ENCODE data around the gene SOCS1.
A peak's percentile ranks its signal among the peaks of the same experiment; 100 is the strongest.
"Not testable (repeated sequence)": the region's sequence is repeated elsewhere in the genome, so short reads cannot be mapped to it uniquely, and the experiment has no call there.

Gene SOCS1

DNA sequence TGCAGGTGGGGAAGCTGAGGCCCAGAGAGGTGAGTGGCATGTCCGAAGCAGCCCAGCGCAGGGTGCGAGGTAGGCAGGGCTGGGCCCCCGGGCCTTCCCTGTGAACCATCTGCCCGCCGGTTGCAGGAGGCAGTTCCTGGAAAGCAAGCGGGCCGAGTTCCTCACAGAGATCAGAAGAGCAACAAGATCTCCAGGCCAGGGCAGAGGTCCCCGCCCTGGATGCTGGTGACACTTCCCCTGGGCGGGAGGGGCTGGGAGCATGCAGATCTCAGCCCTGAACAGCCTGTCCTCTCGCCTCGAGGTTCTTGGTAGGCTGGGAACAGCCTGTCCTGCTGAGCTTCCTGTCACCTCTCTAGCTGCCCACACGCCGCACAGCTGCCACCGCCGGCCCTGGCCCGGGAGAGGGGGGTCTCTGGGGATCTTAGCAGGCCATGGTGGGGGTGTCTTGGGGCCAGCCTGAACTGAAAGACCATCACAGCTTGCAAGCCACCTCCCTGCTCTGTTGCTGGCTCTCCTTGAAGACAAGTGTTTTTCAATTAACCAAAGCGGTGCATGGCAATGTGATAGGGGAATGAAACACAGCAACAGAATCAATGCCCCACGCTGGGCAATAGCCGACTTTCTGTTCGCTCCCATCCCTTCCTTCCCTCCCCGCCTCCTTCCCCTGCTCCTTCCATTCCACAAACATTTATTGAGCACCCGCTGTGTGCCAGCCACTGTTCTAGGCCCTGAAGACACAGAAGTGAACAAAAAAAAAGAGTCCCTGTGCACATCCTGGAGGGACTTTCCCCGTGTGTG lies 31.7 kb downstream of the SOCS1 start:
- peak; percentile 58 for DNase-seq

DNA sequence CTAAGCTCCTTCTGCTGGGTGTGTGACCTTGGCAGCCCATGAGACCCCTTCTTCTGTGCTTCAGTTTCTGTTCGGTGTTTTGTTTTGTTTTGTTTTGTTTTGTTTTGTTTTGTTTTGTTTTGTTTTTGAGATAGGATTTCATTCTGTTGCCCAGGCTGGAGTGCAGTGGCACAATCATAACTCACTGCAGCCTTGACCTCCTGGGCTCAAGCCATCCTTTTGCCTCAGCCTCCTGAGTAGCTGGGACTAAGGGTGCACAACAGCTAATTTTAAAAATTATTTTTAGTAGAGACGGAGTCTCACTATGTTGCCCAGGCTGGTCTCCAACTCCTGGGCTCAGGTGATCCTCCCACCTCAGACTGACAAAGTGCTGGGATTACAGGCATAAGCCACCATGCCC lies 35.5 kb downstream of the SOCS1 start:
- not testable (repeated sequence) for DNase-seq

DNA sequence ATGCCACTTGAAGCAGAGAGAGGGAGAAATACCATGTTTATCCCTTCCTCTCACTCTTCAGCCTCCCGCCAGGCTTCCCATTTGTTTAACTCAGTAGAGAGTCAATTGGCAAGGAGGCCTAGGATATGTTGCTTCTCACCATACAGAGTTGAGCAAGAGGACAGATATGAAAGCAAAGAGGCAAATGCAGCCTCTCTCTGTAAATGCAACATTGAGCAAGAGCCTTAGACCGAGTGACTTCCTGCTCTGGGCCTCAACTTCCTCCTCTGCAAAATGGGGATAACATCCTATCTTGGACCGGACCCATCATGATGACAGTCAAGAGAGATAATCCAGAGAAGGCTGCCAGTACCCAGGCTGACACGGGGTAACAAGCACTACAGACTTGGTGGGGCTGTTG lies 36.8 kb downstream of the SOCS1 start:
- DNase-seq: no peak

DNA sequence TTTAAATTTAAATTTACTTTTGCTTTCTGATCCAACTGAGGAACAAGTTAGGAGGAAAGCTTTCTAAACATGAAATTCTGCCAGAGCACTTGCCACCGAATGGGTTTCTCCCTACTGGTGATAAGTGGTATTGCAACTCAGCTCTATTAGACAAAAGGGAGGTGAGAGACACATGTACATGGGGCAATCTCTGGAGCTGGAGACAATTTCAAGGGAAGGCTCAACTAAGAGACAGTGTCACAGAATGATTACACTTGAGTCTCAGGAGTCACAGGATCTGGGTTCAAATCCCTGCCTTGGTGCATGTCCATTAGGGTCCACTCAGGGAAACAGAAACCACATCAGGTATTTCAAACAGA lies 37.4 kb downstream of the SOCS1 start:
- DNase-seq: no peak

DNA sequence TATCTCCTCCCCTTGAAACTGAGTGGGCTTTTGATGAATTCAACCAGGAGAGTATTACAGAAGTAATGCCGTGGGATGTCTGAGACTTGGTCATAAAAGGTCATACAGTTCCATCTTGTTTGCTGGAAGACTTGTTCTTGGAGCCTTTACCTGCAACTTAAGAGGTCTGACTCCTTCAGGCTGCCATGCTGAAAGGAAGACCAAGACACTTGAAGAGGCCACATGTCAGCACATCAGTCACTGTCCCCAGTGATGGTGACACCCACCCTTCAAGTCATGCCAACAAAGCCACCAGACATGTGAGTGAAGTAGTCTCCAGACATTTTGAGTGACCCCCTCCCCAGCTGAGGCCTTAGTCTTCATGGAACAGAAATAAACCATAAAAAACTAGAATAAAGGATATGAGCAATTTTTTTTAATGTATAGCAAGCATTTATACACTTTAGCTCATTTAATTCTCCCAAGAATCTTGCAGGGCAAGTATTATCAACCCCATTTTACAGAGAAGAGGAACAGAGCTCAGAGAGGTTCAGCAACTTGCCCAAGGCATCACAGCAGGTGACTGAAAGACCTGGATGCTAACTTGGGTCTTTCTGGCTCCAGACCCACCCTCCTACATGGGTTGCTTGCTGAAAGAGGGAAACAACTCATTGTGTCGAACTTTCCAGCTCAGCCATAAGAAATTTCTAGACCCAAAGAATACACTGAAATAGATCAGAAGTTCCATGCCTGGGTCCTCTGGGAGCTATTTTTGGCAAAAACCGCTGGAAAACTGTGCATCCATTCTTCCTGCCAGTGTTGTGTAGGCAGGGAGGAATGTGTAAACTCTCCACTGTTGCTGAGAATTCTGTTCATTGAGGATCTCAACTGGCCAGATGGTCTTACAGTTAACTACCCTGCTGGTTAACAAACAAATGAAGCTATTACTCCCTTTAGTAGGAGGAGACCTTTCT lies 38.1 kb downstream of the SOCS1 start:
- DNase-seq: no peak

DNA sequence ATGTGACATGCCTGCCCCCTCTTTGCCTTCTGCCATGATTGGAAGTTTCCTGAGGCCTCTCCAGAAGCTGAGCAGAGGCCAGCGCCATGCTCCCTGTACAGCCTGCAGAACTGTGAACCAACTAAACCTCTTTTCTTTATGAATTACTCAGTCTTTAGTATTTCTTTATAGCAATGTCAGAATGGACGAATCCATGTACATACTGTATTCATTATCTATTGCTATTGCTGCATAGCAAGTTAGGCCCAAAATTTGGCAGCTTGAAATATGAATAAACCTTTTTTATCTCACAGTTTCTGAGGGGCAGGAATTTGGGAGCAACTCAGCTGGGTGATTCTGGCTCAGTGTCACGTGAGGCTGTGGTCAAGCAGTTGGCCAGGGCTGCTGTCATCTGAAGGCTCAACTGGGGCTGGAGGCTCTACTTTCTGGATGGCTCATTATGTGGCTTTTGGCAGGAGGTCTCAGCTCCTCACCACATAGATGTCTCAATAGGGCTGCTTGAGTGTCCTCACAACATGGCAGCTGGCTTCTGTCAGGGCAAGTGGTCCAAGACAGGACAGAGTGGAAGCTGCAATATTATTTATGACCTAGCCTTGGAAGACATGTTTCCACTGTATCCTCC lies 40.0 kb downstream of the SOCS1 start:
- no peak for DNase-seq

DNA sequence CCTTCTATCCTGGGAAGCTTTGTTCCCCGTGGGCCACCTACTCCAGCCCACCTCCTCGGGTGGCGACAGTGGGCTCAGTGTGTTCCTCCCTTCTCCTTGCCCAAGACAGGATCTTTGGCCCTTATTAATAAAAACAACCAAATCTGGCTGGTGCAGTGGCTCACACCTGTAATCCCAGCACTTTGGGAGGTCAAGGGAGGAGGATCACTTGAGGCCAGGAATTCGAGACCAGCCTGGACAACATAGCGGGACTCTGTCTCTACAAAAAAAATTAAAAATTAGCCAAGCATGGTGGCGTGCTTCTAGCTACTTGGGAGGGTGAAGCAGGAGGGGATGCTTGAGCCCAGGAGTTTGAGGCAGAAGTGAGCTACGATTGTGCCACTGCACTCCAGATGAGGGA lies 42.2 kb downstream of the SOCS1 start:
- DNase-seq: no peak

DNA sequence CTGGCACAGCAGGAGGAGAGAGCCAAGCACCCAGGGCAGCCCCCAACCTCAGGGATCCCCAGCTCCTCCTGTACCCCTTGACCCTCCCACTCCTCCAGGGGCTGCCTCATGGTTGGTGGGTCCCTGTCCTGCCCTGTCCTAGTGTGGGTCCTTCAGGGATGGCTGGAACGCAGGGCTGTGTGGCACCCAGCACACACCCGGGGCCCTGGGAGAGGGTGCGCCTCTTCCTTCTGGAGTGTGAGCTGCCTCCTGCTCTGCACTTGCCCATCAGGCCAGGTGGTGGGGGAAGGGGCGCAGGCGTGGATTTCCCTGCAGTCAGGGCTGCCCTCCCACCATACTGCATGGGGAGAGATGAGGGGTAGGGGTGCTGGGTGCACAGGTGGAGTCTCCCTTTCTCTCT lies 42.6 kb downstream of the SOCS1 start:
- DNase-seq: no peak

DNA sequence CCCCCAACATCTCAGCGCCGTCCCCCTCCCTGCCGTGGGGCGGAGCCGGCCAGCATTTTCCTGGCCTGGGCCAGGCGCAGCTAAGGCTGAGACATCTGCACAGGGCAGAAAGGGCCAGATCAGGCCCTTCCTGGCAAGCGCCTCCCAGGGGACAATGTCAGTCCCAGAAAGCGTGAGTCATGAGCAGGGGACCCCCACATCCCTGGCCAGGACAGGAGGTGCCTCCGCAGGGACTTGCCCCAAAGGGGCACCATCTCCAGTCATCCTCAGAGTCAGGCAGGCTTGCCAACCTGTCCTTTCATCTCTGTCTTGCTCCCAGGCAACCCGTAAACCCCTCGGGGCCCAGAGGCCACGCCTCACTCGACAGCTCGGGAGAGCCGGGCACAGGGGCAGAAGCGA lies 43.2 kb downstream of the SOCS1 start:
- DNase-seq: no peak

DNA sequence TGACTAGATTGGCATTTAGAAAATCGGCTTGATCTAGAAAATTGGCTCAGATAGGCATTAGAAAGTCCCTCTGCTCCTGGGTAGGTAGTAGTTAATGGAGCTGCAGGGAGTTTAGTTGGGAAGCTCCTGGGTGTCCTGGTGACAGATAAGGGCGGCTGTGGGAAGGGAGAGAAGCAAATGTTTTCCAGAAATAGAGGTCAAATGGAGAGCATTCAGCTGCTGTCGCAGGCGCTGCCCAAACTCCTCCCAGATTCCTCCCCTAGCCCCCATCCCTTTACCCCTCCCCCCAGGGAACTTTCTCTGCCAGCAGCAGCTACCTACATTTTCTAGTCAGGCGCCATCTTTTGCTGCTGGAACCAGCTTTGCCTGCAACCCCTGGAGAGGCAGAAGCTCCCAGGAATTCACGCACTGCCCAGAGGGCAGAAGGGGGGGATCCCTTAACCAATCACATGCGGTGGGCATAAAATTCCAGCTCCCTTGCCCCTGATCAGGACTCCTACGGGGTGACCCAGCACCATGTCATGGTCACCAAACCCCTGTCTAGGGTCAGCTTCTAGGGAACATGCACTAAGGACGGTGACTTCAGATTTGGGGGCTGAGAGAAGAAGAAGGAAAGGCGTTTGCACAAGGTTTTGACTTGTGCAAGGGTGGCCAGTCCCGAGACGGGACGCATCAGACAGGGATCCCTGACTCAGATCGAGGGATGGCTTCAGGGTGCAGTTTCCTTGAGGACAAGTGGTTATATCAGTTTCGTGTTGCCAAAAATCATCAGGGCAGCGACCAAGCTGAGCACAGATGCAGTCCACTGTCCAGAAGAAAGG lies 43.8 kb downstream of the SOCS1 start:
- DNase-seq: no peak

DNA sequence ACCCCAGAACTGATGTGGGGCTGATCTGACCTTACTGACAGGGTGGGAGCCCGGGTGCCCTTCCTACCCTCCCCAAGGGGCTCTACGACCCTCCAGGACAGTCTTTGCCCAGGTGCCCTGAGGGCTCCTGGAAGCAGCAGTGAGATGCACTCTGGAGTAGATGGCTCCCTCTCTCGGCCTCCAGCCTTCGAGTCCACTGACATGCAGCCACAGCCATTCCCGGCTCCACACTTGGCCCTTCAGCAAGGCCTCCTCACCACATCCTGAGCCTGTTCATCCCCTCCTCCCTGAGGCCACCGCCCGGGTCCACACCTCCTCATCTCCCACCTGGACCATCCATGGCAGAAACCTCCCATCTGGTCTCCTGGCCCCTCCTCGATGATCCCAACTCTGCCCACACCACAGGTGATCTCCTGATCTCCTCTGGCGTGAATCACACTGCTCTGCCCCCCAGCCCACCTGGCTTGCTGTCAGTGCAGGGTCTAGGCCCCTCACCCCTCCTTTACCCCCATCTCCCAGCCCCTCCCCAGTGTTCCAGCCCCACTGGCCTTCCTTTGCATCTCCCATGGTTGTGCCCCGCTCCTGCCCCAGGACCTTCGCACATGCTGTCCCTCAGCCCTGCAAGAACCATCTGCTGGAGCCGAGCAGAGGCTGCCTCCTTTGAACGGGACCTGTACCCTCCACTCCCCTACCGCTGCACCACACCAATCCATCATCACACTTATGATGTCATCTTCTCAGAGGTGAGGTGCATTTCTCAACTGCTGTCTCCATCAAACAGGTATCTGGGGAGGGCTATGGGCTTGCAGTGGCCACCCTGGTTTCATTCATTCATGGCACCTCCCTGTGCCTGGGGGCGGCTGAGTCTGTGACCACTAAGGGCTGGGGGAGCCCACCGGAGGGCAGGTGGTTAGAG lies 44.7 kb downstream of the SOCS1 start:
- no peak for DNase-seq

DNA sequence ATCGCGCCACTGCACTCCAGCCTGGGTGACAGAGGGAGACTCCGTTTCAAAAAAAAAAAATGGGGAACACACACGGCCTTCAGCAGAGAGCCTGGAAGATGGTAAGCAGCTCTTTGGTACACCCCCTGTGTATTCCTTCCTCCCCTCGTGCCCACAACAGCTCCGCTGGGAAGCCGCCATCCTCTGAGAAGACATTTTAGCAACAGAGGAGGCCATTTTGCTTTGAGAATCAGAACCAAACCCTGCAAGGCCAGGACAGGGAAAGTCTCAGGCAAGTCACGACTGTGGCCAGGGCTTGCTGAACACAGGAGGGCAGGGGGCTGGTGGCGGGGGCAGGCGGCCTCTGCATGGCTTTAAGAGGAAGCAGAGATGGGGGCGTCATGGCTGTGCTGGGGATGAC lies 45.7 kb downstream of the SOCS1 start:
- DNase-seq: no peak

DNA sequence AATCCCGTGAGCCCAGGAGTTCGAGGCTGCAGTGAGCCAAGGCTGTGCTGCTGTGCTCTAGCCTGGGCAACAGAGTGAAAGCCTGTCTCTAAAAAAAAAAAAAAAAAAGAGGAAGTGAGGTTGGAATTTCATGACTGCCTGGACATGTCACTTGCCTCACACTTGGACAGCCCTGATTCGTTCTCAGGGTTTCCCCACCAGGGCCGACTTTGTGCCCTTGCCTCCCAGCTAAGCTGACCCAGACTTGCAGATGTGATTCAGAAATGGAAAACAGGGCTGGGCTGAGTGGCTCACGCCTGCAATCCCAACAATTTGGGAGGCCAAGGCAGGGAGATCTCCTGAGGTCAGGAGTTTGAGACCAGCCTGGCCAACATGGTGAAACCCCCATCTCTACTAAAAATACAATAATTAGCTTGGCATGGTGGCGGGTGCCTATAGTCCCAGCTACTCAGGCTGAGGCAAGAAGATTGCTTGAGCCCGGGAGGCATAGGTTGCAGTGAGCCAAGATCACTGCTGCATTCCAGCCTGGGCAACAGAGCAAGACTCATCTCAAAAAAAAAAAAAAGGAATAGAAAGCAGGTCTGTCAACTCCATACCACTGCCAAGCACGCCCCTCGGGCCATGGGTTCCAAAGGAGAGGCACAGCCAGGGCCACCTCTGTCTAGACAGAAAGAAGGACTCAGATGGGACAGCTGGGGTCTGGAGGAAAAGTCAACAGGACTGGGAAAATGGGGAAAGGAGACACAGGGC lies 46.9 kb downstream of the SOCS1 start:
- no peak for DNase-seq

DNA sequence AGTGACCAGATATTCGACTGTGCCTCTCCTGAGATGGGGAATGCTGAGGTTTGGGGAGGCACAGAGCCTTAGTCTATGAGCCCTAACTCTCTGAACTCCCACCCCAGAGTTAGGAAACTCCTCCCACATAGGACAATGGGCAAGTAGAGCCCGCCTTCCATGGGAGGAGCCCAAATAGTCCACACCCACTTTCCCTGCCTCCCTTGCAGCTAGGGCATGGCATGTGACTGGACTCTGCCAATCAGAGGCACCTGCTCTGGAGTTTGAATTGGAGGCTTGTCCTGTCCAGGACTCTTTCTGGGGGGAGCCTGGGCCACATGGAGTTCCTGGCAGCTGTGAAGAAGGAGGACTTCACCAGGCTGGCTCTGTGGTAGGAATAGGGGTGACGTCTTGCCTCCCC lies 48.4 kb downstream of the SOCS1 start:
- no peak for DNase-seq

DNA sequence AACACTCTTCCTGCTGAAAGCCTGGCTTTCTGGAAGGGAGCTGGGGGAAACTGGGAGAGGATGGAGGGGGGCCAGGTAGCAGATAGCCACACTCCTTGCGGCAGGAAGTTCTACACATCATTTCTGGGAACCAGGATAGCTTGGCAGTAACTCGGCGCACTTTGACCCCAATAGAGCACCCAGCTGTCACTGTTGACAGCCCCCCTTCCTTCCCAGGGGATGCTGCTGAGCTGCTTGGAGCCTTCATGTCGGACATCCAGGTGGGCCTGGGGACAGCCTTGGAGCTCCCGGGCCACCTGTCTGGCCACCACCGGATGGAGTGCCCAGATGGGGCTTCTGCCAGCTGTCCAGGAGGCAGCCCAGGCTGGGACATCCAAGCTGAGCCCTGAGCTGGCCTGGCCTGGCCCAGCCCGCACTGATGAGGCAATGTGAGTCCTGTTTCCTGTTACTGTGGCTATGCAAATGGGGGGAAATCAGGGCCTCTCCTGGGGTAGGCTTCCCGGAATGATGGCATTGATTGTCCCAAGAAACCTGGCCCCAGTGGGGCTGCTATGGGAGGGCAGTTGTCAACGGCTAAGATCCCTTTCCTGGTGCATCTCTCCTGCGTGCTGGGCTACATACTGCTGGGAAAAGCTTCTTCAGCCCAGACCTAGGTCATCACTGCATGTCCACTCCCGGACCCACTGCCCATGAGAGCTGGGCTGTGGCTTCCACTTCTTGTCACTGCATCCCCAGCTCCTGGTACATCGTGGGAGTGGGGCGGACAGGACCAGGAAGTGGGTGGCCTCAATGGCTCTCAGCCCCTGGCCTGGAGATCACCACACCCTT lies 50.0 kb downstream of the SOCS1 start:
- no peak for DNase-seq

DNA sequence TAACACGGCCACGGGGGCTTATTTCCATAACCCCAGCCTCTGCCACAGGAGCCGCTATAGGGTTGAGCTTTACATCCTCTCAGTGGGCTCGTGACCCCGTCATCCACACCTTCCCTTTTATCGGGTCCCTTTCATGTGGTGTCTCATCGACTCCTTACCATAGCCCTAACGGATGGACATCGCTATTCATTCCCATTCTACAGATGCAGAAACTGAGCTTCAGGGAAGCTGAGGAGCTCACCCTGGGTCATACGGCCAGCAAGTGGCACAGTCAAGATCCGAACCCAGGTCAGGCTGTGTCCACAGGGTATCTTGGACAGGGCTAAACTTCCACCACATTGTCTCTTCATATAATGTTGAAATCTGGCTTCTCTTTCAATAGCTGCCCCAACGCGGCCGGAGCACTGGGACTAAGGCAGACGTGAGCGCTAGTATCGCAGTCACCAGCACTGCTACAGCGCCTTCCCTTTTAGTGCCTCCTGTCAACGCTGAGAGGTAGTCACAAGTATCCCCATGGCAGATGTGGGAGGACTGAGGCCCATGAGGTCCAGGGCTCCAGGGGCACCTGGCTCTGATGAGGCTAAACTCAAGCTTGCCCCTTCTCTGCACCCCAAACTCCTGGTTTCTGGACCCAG lies 50.8 kb downstream of the SOCS1 start:
- no peak for DNase-seq

DNA sequence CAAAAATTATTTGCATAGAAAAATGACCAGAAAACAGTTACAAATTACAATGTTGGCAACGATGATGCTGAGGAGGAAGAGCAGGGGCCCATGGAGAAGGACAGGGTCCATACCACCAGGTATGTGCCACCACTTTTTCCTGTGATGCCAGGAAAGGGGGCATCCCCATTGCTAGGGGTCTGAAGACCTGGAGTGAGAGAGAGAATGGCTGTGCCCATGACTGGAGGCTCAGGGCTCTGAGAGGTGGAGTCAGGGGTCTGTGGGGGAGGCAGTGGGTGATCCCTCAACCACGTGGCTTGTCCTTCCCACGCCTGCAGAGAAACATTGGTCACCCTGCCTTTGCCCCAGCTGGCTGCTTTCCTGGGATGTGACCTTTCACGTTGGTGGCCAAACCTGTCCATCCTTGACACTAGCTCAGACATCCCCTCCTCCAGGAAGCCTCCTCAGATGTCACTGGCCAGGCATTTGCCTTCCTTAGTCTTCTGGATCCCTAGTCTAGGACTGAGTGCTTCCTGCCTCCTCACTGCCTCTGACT lies 51.4 kb downstream of the SOCS1 start:
- no peak for DNase-seq
